Measurements from ENCODE around the gene ABCB4. TPM values are rescaled to one million over a fixed set of nuclear protein-coding genes. Genes with fewer than 3 reads are reported as not detected.

The ABCB4 gene
- total RNA-seq, 1 experiment from 2014 or later = 0.20 TPM

GRCh38 chr7:87398446-87398845 lies 77.0 kb downstream of the ABCB4 start:
- Mint-ChIP-seq H3K27ac (no peak overlapping the region), H3K4me1 (no peaks in the 10 kb centered on the region), H3K4me3 (no peak overlapping the region), H3K9me3 (no peaks in the 10 kb centered on the region), H3K36me3 (ENCODE audit: insufficient read depth in 1 of 3, low read depth in 3 of 3) (peaks cover 4 to 13% (median 5%) of the 10 kb centered on the region in 3 experiments; a peak in 6 of 7 replicates), H3K27me3 (ENCODE audit: low read depth) (no peaks in the 10 kb centered on the region)
- no peak for DNase-seq
- H3K9me3 ChIP-seq (ENCODE audit: control insufficient read depth, low read depth, low read length) = no peaks in the 10 kb centered on the region
- no peak overlapping the region for H4K91ac ChIP-seq (ENCODE audit: insufficient read length, low read depth, low read length)
- no peak overlapping the region for H2AFZ ChIP-seq (ENCODE audit: low read length)
- TF ChIP-seq CTCF (conservative IDR thresholded peaks at IDR 0.05) = no peak
- no peaks in the 10 kb centered on the region for H4K20me1 ChIP-seq (ENCODE audit: control insufficient read depth, insufficient read depth, insufficient read length)
- H3K23ac ChIP-seq (ENCODE audit: insufficient read length, low read depth, low read length) = no peak overlapping the region
- no peak overlapping the region for H3T11ph ChIP-seq (ENCODE audit: low read length)
- H2AK5ac ChIP-seq (ENCODE audit: insufficient read length, low read length) = no peak overlapping the region
- H2BK20ac ChIP-seq (ENCODE audit: low read depth, low read length, poor library complexity, severe bottlenecking) = no peak overlapping the region
- no peak overlapping the region for H2BK12ac ChIP-seq (ENCODE audit: insufficient read length, low read depth, low read length)
- H3K4ac ChIP-seq (ENCODE audit: low read depth, low read length) = no peak overlapping the region
- no peak overlapping the region for H2BK5ac ChIP-seq (ENCODE audit: insufficient read length, low read length)
- H3K9ac ChIP-seq (ENCODE audit: extremely low read depth, insufficient read length, low read length) = no peak overlapping the region
- no peak overlapping the region for H4K5ac ChIP-seq (ENCODE audit: insufficient read length, low read depth, low read length)
- WGBS (ENCODE audit: extremely low coverage, insufficient read length, low lambda C conversion rate) = no CpG with 5 or more reads among the region's 2 CpGs
- no peaks in the 10 kb centered on the region for H3K79me1 ChIP-seq (ENCODE audit: insufficient read depth, low read depth, low read length, poor library complexity, severe bottlenecking)
- no peak overlapping the region for H4K8ac ChIP-seq (replicated peaks; ENCODE audit: insufficient read length, low read depth, low read length)
- H3K79me2 ChIP-seq (ENCODE audit: insufficient read depth, low read length) = no peaks in the 10 kb centered on the region
- no peak overlapping the region for H3K27ac ChIP-seq (ENCODE audit: insufficient read length, low read depth, low read length)
- no peak overlapping the region for H3K4me2 ChIP-seq (ENCODE audit: insufficient read depth, insufficient read length, low read length)
- H3K18ac ChIP-seq (ENCODE audit: insufficient read length, low read depth, low read length) = no peak overlapping the region
- H2BK15ac ChIP-seq (ENCODE audit: low read depth, low read length) = no peak overlapping the region
- no peak overlapping the region for H2BK120ac ChIP-seq (ENCODE audit: low read depth, low read length, poor library complexity, severe bottlenecking)
- H3K4me1 ChIP-seq (ENCODE audit: insufficient read depth, low read length) = no peaks in the 10 kb centered on the region
- H3K27me3 ChIP-seq (ENCODE audit: insufficient read depth, low read length) = no peaks in the 10 kb centered on the region
- no peak overlapping the region for H3K14ac ChIP-seq (ENCODE audit: insufficient read depth, low read length)
- no peak overlapping the region for H3K56ac ChIP-seq (ENCODE audit: insufficient read length, low read depth, low read length)
- H3K23me2 ChIP-seq (ENCODE audit: insufficient read length, low read depth, low read length, poor library complexity, severe bottlenecking) = no peaks in the 10 kb centered on the region
